ENCODE measurements around the gene ANXA10.
A peak's percentile ranks its signal among the peaks of the same experiment; 100 is the strongest.
"Not testable (repeated sequence)": the region's sequence is repeated elsewhere in the genome, so short reads cannot be mapped to it uniquely, and the experiment has no call there.

The ANXA10 gene

GRCh38 chr4:168092176-168092712 lies at the start of gene ANXA10:
Gene ANXA10 (plus strand): TSS chr4:168092537. CDS start chr4:168092701, 164 bp downstream.
- DNase-seq: no peak

DNA sequence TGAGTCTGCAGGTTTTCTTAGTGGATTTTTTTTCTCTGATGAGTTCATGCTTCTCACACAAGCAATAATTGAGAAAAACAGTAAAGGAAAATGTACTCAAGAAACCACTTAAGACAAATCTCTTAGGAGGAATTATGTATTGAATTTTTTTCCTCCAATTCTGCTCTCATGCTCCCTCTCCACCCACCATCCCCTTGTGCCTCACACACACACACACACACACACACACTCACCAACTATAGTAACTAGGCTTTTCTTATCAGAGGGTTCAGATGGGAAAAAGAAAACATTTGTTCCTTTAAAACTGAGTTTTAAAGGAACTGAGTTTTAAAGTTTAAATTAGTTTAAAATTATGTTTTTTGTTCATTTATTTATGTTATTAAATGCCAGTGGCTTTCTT lies 47.0 kb upstream of the ANXA10 start:
- DNase-seq: no peak

- no peak for DNase-seq
Observed at GRCh38 chr4:168050002-168050401, 42.3 kb upstream of the ANXA10 start.

DNA sequence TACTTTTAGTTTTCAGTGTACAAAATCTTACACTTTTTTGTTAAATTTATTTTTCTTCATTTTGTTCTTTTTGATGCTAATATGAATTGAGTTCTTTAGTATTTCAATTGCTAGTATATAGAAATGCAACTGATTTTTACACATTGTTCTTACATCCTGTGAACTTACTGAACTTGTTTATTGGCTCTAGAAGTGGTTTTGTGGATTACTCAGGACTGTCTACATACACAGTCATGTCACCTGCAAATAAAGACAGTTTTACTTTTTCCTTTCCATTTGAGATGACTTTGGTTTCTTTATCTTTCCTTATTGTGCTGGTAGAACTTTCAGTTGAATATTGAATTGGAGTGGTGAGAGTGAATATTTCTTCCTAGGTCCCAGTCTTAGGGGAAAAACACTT lies 40.8 kb upstream of the ANXA10 start:
- DNase-seq: no peak

DNA sequence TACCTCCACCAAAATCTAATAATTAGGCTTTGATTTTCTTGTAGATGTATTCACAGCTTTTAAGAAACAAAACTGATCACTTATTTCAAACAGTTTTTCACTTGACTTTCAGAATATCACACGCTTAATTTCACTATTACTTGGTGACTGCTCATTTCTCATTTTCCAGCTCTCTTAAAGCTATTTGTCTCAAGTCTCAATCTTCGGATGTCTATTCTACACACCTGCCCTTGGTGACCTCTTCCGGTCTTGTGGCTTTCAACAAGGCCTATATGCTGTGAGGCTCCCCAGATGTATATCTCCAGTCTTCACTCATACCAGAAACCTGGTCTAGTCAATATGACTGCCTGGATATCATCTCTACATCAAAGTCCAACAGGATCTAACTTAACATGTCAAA lies 34.9 kb upstream of the ANXA10 start:
- no peak for DNase-seq

DNA sequence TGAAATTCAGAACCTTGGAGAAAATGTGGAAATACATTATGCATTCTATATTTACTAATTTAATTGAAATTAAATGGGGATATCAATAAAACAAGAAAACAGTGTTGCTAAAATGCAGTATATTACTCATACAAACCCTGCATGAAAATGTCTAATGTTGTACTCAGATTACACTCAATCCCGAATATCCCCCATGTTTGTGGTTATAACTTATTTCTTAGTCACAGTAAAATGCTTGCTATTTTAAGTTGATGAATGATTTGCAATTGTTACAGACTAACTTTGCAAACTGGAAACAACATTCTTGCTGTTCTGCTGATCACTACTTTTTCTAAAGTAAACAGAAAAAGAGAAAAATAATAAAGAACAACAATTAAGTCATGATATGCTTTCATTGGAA lies 33.1 kb upstream of the ANXA10 start:
- no peak for DNase-seq

DNA sequence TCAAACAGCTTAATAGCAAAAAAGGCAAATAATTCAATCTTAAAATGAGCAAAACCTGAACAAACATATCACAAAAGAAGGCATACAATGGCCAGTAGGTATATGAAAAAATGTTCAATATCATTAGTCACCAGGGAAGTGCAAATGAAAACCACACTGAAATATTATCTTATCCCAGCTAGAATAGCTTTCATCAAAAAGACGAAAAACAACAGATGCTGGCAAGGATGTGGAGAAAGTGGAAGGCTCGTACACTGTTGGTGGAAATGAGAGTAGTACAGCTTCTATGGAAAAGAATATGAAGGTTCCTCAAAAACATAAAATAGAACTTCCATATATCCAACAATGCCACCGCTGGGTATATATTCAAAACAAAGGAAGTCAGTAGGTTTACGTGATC lies 29.3 kb upstream of the ANXA10 start:
- no peak for DNase-seq

GRCh38 chr4:168070903-168071302 lies 21.4 kb upstream of the ANXA10 start:
- DNase-seq: no peak

DNA sequence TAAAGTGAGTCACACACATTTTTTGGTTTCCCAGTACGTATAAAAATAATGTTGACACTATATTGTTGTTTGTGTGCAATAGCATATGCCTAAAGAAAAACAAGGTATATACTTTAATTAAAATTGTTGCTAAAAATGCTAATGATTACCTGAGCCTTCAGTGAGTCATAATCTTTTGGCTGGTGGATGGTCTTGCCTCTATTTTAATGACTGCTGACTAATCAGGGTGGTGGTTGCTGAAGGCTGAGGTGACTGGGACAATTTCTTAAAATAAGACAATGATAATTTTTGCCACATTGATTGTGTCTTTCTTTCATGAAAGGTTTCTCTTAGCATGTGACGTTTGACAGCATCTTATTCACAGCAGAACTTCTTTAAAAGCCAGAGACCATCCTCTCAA lies 21.0 kb upstream of the ANXA10 start:
- no peak for DNase-seq

DNA sequence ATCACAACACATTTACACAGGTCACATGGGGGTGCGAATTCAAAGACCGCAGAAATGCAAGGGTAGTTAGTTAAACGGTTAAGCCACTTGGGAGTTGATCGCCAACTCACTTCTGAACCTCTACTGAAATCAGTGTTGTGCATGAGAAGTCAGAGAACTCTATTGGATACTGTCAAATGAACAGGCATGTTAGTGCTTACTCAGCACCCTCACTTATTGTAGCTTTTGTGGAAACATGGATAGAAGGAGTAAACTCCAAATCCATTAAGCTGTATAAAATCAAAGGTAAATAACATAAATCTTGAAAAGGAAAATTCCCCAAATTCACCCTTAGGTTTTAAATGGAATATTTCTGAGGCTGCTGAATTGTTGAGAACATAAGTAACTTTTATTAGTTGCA lies 17.5 kb upstream of the ANXA10 start:
- DNase-seq: no peak

- DNase-seq: peak; percentile 27 to 82 (median 58)
Observed at GRCh38 chr4:168076989-168077725, 15.2 kb upstream of the ANXA10 start.

- no peak for DNase-seq
Observed at GRCh38 chr4:168077726-168078239, 14.6 kb upstream of the ANXA10 start.

- DNase-seq: no peak
Observed at GRCh38 chr4:168082379-168082778, 10.0 kb upstream of the ANXA10 start.

- DNase-seq: no peak
Observed at GRCh38 chr4:168095776-168096406, 3.6 kb downstream of the ANXA10 start.

DNA sequence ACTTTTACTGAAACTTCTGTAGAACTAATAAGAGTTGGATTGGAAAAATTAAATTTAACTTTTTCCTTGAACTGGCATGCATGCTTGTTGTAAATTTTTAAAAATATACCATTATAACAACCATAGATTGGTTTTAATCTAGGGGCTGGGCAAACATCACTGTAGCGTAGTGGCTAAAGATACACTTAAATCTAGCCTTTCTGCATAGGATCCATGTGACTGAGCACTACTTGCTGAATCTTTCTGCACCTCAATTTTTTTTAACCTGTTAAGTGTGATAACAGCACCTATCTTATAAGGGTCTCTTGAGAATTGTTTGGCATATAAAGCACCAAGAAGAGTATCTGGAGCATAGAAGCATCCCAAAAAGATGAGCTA lies 4.1 kb downstream of the ANXA10 start:
- DNase-seq: no peak

- no peak for DNase-seq
Observed at GRCh38 chr4:168097161-168097560, 4.8 kb downstream of the ANXA10 start.

GRCh38 chr4:168098248-168098717 lies 5.9 kb downstream of the ANXA10 start:
- DNase-seq: no peak

DNA sequence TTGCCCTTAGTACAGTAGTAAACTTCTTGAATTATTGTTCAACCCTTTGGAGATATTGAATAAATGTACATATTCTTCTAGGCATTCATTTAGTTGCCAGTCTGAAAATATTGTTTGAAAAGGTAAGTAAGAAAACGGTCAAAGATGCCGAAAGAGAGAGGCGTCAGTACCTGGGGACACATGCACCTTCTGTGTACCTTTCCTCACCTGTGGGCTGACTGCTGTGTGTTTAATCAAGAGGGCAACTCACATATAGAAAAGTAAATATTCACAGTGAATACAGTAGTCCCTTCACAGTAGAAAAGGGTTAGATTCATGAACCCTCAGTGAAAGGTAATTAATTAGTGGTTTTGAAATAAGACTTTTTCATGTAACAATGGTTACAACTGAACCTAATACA lies 6.9 kb downstream of the ANXA10 start:
- DNase-seq: peak in 2 of 3 experiments; percentile 8 to 47

DNA sequence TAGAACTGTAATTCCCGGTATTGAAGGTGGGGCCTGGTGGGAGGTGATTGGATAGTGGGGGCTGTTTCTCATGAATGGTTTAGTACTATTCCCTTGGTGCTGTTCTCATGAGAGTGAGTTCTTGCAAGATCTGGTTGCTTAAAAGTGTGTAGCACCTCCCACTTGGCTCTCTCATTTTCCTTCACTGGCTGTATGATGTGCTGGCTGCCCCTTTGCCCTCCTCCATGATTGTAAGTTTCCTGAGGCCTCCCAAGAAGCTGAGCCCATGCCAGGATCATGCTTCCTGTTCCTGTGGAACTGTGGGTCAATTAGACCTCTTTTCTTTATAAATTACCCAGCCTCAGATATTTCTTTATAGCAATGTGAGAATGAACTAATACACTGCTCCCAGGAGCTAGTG lies 8.7 kb downstream of the ANXA10 start:
- no peak for DNase-seq

DNA sequence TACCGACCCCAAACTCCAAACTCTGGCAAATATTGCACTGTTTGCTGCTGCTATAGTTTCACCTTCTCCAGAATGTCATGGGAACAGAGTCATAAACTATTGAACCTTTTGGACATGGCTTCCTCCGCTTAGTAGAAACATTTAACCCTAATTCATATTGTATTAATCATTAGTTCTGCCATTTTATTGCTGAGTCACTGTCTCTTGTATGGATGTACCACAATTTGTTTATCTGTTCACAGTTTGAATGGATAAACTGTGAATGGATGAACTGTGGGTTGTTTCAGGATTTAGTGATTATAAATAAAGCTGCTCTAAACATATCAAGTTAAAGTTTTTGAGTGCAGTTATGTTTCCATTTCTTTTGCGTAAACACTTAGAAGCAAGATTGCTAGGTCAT lies 10.1 kb downstream of the ANXA10 start:
- DNase-seq: no peak

- no peak for DNase-seq
Observed at GRCh38 chr4:168109527-168109926, 17.2 kb downstream of the ANXA10 start.

GRCh38 chr4:168113059-168113458 lies 20.7 kb downstream of the ANXA10 start:
- DNase-seq: not testable (repeated sequence)

GRCh38 chr4:168118116-168118655 lies 25.8 kb downstream of the ANXA10 start:
- no peak for DNase-seq

DNA sequence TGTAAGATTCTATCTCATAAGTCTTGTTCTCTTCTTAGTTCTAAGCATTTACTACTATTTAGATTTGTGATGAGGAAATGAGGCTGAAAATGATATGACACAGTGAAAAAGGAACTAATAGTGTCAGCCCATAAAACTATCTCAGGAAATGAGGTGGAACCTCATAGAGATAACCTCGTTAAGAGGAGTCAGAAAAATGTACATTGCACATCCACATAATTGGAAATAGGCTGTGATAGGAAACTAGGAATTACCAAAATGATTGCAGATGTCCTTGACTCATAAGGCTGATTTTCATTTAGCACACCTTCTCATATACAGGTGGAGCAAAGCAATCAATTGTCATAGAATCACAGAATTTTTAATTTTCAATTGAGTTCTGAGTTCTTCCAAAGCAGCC lies 26.8 kb downstream of the ANXA10 start:
- DNase-seq: no peak
